GM12875 (cell line): Measurements from ENCODE around the gene C12orf60.

Experiments used
- H3K4me3 ChIP-seq: one replicate; pipeline ENCODE4 v1.5.1; 2011; ENCODE audit warnings: low read depth, low read length, control low read depth
- TF ChIP-seq, protein P1 (sequence below): IDR thresholded peaks from 2 replicates; pipeline ENCODE4 v1.5.1; 2011; ENCODE audit warnings: low read depth, mild to moderate bottlenecking, control low read depth, inconsistent platforms, low read length, moderate library complexity, borderline replicate concordance; ENCODE audit not compliant: insufficient read depth

The C12orf60 gene

DNA sequence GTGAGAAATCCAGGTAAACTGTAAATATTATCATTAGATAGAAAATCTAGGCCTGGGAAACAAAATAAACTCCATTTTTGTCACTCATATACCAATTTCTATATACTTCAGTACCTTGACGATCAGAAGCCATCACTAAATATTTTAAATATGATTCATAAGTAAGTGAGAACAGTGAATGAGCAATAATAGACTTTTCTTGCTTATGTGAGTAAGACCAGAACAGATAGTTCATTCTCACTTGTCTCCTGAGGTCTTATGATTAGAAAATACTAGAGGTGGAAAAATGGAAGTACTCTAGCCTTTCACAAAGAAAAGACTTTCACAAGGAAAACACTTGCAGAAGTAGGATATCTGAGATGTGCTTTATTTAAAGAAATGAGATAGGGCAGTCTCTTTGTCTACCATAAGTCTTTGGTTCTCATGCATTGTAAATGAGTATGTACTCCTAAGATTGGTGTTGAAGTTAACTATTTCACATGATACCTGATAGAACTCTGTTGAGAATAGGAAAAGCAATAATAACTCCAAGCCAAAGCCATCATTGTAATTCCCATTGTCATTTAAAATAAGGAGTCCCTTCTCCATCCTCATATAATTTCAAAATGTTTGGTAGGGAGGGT lies 20.7 kb downstream of the C12orf60 start:
- no peak overlapping the region for H3K4me3 ChIP-seq
- TF ChIP-seq, protein P1, sequence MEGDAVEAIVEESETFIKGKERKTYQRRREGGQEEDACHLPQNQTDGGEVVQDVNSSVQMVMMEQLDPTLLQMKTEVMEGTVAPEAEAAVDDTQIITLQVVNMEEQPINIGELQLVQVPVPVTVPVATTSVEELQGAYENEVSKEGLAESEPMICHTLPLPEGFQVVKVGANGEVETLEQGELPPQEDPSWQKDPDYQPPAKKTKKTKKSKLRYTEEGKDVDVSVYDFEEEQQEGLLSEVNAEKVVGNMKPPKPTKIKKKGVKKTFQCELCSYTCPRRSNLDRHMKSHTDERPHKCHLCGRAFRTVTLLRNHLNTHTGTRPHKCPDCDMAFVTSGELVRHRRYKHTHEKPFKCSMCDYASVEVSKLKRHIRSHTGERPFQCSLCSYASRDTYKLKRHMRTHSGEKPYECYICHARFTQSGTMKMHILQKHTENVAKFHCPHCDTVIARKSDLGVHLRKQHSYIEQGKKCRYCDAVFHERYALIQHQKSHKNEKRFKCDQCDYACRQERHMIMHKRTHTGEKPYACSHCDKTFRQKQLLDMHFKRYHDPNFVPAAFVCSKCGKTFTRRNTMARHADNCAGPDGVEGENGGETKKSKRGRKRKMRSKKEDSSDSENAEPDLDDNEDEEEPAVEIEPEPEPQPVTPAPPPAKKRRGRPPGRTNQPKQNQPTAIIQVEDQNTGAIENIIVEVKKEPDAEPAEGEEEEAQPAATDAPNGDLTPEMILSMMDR = no peak

DNA sequence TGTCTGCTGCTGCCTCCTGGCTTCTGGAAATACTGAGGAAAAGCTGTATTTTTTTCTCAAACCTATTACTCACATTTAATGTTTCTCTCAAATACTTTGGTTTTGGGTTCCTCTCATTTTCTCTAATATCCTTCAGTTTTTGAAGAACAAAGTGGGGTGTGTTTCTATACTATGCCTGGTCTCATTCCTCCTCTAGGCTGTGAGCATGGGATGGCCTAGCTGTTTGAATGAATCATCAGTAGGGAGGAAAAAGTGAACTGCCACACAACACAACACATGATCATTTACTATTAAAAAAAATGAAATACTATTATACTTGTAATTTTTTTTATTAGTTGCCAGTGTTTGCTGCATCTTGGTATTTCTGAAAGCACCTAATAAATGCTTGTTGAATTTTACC lies 21.8 kb downstream of the C12orf60 start:
- TF ChIP-seq, protein P1 = no peak
- no peak overlapping the region for H3K4me3 ChIP-seq

DNA sequence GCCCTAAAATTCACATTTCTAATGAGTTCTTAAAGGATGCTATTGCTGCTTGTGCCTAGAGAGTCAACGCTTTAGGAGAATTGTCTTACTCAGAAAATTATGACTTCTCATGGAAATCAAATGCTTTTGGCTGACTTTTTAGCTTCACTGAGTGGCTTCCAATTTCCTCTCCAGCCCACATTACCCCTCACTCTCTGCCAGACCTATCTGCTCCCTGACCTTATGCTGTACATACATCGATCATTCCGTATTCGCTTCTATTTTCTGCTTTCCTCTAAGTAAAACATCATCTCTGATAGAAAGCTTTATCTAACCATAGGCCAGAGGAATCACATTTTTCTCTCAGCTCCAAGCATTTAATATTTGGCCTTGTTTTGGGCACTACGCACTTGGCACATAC lies 23.0 kb downstream of the C12orf60 start:
- TF ChIP-seq, protein P1 = no peak
- no peak overlapping the region for H3K4me3 ChIP-seq

DNA sequence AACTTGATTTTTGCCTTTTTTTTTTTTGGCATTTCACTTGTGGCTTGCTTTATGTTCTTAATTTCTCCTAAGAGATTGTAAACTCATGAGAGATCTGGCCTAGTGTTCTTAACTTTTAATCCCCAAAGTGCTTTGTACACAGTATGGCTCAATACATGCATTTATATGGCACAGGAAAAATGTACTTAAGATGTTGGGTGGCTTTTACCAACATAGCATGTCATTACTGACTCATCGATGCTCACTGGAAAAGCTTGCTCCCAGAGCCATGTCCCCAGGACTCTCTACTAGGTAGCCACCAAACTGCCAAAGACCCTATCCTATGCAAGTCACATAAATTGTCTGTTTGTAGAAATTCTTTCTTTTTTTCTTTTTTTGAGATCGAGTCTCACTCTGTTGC lies 23.6 kb downstream of the C12orf60 start:
- H3K4me3 ChIP-seq = no peak overlapping the region
- TF ChIP-seq, protein P1 = no peak

DNA sequence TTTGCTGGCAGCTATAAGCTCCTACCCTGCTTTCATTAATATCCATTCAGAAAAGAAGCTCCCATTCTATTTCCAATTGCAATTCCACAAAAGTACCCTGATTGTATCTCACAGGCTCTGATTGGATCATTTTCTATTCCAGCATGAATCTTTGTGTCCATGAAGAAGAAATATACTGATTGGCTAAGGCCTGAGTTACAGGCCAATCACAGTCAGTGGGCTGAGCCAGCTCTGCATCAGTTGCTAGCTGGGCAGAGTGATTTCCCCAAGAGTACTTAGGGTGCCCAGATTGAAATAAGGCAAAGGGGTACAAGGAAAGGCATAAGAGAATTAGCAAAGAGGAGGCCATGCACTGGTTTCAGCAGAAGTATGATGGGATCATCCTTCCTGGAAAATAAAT lies 25.4 kb downstream of the C12orf60 start:
- TF ChIP-seq, protein P1 = no peak
- H3K4me3 ChIP-seq = no peak overlapping the region

DNA sequence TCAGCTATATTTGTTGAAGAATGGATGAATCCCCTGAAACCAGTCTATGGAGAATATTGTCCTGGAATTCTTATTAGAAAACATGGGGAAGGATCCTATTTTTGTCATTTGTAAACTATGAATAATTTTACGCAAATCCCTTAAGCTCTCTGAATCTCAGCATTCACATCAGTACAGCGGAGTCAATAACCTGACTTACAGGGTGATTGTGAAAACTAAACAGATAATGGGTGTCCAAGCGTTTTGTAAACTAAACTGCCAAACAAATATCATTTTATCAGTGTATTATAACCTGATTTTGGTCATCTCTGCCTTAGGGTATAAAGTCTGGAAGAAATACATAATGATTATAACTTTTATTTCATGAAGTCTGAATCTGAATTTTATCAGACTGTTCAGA lies 29.9 kb downstream of the C12orf60 start:
- no peak overlapping the region for H3K4me3 ChIP-seq

DNA sequence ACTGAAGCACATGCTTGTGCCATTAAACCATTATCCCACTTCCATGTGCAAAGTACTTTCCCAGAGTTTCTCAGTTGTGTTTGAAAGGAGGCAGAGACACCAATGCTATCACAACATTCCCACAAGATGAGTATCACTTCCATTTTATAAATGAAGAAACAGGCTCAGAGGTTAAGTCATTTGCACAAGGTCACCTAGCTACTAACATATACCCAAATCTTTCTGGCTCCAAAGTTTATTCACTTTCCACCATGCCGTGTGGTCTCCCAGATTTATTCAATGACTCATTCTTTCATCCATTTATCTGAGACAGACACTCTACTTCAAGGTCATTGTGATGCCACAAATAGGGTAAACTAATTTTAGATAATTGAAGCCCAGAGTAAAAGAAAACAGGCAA lies 30.5 kb downstream of the C12orf60 start:
- no peak overlapping the region for H3K4me3 ChIP-seq
- TF ChIP-seq, protein P1 = no peak

More for the DNA sequence above, 29.9 kb downstream of the C12orf60 start:
- TF ChIP-seq, protein P1 = no peak
